ENCODE results near the gene MCOLN2.

Gene MCOLN2

GRCh38 chr1:84941843-84942242 lies 55.1 kb downstream of the MCOLN2 start:
- ATAC-seq: no peak
- TF ChIP-seq ZFP30 (CRISPR knock-in tag; IDR thresholded peaks at IDR 0.05) (no peak), CREB5 (CRISPR knock-in tag; IDR thresholded peaks at IDR 0.05; ENCODE audit: low read depth) (no peak), ESRRG (CRISPR knock-in tag; IDR thresholded peaks at IDR 0.05) (no peak), PATZ1 (CRISPR knock-in tag; IDR thresholded peaks at IDR 0.05; ENCODE audit: borderline replicate concordance) (no peak), GLIS3 (CRISPR knock-in tag; IDR thresholded peaks at IDR 0.05) (no peak), ZNF70 (CRISPR knock-in tag; IDR thresholded peaks at IDR 0.05) (no peak), TOX (CRISPR knock-in tag; IDR thresholded peaks at IDR 0.05; ENCODE audit: borderline replicate concordance) (no peak), ZC3H10 (CRISPR knock-in tag; IDR thresholded peaks at IDR 0.05) (no peak), ZNF8 (CRISPR knock-in tag; IDR thresholded peaks at IDR 0.05) (no peak), TCF4 (CRISPR knock-in tag; IDR thresholded peaks at IDR 0.05; ENCODE audit: borderline replicate concordance) (no peak), BACH2 (CRISPR knock-in tag; IDR thresholded peaks at IDR 0.05; ENCODE audit: borderline replicate concordance) (no peak), CSRNP3 (CRISPR knock-in tag; IDR thresholded peaks at IDR 0.05) (no peak), POU6F1 (CRISPR knock-in tag; IDR thresholded peaks at IDR 0.05; ENCODE audit: borderline replicate concordance, low read depth) (no peak)

- no peak for TF ChIP-seq RARB (CRISPR knock-in tag; IDR thresholded peaks at IDR 0.05)
- TF ChIP-seq ZFP30 (CRISPR knock-in tag; IDR thresholded peaks at IDR 0.05): no peak
- no peak for TF ChIP-seq SNAI2 (CRISPR knock-in tag; IDR thresholded peaks at IDR 0.05)
- TF ChIP-seq ZNF70 (CRISPR knock-in tag; IDR thresholded peaks at IDR 0.05): no peak
- no peak for TF ChIP-seq TCF4 (CRISPR knock-in tag; IDR thresholded peaks at IDR 0.05; ENCODE audit: borderline replicate concordance)
- no peak for TF ChIP-seq GLIS3 (CRISPR knock-in tag; IDR thresholded peaks at IDR 0.05)
- no peak for TF ChIP-seq CSRNP3 (CRISPR knock-in tag; IDR thresholded peaks at IDR 0.05)
- TF ChIP-seq TOX (CRISPR knock-in tag; IDR thresholded peaks at IDR 0.05; ENCODE audit: borderline replicate concordance): no peak
- TF ChIP-seq PATZ1 (CRISPR knock-in tag; IDR thresholded peaks at IDR 0.05; ENCODE audit: borderline replicate concordance): no peak
- TF ChIP-seq ZNF565 (CRISPR knock-in tag; conservative IDR thresholded peaks at IDR 0.05; ENCODE audit: low read depth): no peak
- TF ChIP-seq ZFP3 (CRISPR knock-in tag; IDR thresholded peaks at IDR 0.05): no peak
- no peak for TF ChIP-seq ESRRG (CRISPR knock-in tag; IDR thresholded peaks at IDR 0.05)
- no peak for TF ChIP-seq BACH2 (CRISPR knock-in tag; IDR thresholded peaks at IDR 0.05; ENCODE audit: borderline replicate concordance)
- TF ChIP-seq PPARA (CRISPR knock-in tag; IDR thresholded peaks at IDR 0.05; ENCODE audit: borderline replicate concordance): no peak
- TF ChIP-seq CREB5 (CRISPR knock-in tag; IDR thresholded peaks at IDR 0.05; ENCODE audit: low read depth): no peak
- TF ChIP-seq POU6F1 (CRISPR knock-in tag; IDR thresholded peaks at IDR 0.05; ENCODE audit: borderline replicate concordance, low read depth): no peak
- TF ChIP-seq ISL1 (CRISPR knock-in tag; IDR thresholded peaks at IDR 0.05): no peak
- no peak for TF ChIP-seq ZNF8 (CRISPR knock-in tag; IDR thresholded peaks at IDR 0.05)
- TF ChIP-seq CSDC2 (CRISPR knock-in tag; IDR thresholded peaks at IDR 0.05): no peak
- TF ChIP-seq ARNTL (CRISPR knock-in tag; IDR thresholded peaks at IDR 0.05; ENCODE audit: borderline replicate concordance, low read depth): no peak
- no peak for ATAC-seq
These were observed 56.4 kb downstream of the MCOLN2 start for GRCh38 chr1:84940481-84940880.

Data from SK-N-SH treated with all-trans-retinoic acid at 6 μM for 48 hours (cell line).